COLO668 (cell line): ENCODE measurements around the gene CDKN2C.
"Not testable (repeated sequence)": the region's sequence is repeated elsewhere in the genome, so short reads cannot be mapped to it uniquely, and the experiment has no call there.

Source experiments
- DNase-seq: peaks from one replicate; lab custom pipeline; 2025; ENCODE audit not compliant: unreplicated experiment; lab: John Stamatoyannopoulos, UW

CDKN2C gene

DNA sequence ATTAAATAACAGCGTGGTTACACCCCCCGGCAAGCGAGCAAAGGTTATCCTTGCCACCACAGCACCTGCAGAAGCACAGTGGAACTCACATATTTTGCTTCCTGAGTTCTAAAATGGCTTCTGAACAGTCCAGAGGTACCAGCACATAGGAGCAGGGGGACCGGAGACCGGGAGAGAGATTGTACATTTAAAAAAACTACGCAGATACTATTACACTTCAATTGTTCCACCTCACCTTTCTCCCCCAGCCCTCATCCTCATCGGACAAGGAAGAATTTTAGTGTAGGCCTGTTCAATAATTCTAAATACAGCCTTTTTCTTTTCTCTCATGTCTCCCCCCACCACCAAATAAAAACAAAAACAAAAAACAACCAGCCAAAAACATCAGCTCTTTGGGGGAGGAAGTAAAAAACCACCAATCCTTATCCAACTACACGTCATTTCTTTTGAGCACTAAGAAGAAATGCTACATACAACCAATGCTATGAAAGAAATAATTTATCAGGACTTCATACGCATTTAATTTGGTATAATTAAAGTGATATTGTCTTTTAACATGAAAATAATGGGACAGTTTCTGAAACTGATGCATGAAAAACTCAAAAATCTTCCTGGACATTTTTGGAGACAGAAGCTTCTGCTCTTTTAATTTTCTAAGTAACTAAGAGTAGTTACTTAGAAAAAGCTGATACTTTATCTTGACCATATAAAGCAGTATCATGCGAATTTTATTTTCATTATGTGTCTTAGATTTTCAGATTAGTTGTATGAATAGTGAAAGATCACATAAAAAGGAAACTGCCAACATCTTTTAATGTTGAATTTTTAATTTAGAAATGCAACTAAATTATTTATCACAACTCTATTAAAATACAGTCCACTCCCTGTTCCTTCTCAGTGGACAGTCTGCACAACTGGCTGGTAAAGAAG, 9.1 kb downstream of the CDKN2C start:
- DNase-seq = peak; percentile 88

- DNase-seq = no peak
Observed at GRCh38 chr1:50979937-50980336, 9.9 kb downstream of the CDKN2C start.

GRCh38 chr1:50980505-50980904, 10.5 kb downstream of the CDKN2C start:
- DNase-seq = no peak

- peak; percentile 58 for DNase-seq
Observed at GRCh38 chr1:50981741-50982140, 11.7 kb downstream of the CDKN2C start.

DNA sequence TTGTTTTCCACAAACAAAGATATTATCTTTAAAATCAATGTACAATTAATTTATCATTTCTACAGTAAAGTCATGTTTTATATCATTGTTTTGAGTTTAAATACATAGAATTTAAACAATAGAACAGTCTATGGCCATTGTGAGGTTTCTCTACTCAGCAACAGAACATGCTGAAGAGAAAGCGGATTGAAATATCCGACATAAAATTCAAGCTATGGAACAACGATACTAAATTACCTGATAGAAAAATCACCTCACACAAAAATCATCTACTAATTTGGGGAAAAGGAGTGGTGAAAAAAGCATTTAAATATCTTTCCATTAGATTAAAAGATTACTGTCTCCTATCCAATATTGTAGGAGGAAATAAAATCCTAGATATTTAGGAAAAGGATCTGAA, 12.6 kb downstream of the CDKN2C start:
- no peak for DNase-seq

GRCh38 chr1:50983219-50983802, 13.3 kb downstream of the CDKN2C start:
- DNase-seq = no peak

- DNase-seq = no peak
Observed at GRCh38 chr1:50985094-50985493, 15.0 kb downstream of the CDKN2C start.

DNA sequence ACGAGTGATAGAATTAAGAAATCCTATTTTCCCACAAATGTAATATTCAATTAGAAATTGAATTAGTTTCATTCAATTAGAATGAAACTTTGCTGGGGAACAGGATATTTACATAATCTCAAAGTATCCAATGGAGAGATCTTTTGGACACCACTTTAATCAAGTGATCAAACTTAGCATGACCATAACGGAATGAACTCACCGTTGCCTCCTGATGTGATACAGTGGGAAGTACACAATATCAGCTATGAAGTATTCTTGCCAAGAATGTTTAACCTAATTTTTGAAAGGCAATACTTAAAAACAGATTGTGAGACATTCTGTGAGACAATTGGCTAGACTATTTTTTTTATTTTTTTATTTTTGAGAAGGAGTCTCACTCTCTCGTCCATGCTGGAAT, 16.6 kb downstream of the CDKN2C start:
- DNase-seq = no peak

DNA sequence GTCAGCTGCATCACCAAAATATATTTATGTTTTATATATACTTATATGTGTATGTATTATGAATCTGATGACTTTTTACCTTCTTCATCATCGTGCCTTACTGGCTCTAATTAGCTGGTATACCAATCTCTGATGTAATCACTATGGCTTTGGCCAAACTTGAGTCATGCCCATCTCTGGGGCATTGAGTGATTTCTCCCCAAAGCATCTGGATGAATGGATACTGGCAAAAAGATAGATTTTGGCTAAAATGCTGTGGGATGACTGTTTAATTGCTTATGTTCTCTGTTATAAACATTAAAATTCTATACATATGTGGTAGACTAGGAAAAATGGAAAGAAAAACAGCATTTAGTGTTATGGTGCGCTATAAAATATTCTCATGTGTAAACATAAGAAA, 19.6 kb downstream of the CDKN2C start:
- no peak for DNase-seq

DNA sequence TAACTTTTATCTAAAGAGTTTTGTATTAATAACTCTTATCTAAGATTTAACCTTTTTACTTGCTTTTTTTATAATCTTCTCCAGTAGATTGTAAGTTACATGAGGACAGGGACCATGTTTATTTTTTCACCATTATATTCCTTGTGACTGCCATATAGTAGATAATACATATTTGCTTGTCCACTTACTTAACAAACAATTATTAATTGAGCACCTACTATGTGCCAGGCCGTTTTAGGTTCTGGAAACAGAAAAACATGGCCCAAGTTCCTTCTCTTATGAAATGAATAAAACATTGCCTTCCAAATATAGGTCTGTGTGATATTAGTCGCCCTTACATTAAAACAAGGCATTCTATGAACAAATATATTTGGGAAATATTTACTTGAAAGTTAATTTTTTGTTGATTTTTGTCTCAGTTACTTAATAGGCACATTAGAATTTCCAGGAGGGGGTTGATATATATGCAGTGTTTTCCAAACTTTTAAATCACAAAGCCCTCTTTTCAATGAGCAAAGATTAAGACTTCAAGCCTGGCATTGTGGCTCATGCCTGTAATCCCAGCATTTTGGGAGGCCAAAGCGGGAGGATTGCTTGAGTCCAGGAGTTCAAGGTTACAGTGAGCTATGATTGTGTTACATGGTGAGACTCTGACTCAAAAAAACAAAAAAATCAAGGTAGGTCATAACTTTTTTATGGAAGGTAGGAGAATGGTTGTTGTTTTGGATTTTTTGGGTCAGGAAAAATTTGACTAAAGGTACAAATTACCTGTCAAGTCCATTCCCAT, 22.7 kb downstream of the CDKN2C start:
- DNase-seq = no peak

- DNase-seq = no peak
Observed at GRCh38 chr1:50993645-50994044, 23.6 kb downstream of the CDKN2C start.

GRCh38 chr1:50994997-50995396, 25.0 kb downstream of the CDKN2C start:
- no peak for DNase-seq

DNA sequence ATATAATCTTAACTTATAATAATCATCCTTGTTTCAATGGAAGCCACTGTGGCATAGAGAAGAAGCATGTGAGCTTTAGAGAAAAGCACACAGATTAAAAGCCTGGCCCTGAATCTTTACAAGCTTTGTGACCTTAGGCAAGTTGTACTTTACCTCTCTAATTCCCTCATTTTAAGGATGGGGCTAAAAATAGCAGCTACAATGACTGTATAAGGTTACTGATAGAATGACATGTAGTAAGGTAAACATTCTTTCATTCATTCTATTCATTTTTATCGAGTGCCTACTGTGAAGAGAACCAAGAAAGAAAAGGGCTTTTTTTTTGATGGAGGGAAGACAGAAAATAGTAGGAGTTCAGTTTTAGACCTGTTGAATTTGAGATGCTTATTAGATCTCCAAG, 25.6 kb downstream of the CDKN2C start:
- DNase-seq = no peak

- no peak for DNase-seq
Observed at GRCh38 chr1:50996083-50996482, 26.0 kb downstream of the CDKN2C start.

GRCh38 chr1:50999375-50999774, 29.3 kb downstream of the CDKN2C start:
- DNase-seq = not testable (repeated sequence)

- no peak for DNase-seq
Observed at GRCh38 chr1:51000160-51000559, 30.1 kb downstream of the CDKN2C start.

DNA sequence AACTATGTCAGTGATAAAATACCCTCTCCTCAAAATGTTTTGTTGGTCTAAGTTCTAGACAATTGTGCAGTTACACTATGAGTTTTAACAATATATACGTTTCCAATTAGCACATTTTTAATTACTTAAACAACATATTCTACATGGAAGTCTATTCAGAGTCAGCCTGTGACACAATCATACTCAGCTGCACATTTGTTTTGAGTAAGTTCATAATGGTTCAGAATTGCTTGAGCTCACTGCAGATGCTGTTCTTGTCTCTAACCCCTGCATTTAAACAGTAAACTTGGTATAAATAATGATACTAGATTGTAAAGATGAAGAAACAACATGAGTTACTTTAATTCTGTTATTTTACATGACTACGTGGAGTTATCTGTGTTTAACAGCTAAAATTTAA, 30.6 kb downstream of the CDKN2C start:
- DNase-seq = no peak

GRCh38 chr1:51002516-51002915, 32.5 kb downstream of the CDKN2C start:
- no peak for DNase-seq

DNA sequence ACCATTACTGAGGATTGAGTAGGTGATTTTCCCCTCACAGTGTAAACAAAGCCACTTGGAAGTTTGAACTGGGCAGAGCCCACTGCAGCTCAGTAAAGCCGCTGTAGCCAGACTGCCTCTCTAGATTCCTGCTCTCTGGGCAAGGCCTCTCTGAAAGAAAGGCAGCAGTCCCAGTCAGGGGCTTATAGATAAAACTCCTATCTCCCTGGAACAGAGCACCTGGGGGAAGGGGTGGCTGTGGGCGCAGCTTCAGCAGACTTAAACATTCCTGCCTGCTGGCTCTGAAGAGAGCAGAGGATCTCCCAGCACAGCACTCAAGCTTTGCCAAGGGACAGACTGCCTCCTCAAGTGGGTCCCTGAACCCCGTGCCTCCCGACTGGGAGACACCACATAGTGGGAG, 35.5 kb downstream of the CDKN2C start:
- not testable (repeated sequence) for DNase-seq

- no peak for DNase-seq
Observed at GRCh38 chr1:51009381-51009780, 39.3 kb downstream of the CDKN2C start.

GRCh38 chr1:51014878-51015277, 44.8 kb downstream of the CDKN2C start:
- DNase-seq = no peak

DNA sequence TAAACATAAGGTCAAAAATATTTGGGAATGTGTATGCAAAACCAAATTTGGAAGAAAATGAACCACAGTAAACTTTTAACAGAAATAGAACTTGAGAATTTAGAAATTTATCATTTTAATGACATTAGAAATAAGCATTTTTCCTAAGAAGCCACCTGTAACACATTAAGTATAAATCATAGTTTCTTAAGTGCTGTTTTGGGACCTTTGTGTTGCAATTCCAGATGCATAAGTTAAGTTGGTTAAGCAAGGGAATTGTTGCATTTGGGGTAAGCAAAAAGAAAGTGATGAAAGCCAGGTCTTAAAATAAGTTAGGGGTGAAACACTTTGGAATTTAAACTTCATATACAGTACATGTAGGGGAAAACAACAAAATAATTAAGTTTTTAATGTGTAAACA, 49.8 kb downstream of the CDKN2C start:
- no peak for DNase-seq
